HFFc6 (cell line): Measurements from ENCODE around the gene SPIB. TPM values are rescaled to one million over a fixed set of nuclear protein-coding genes. Genes with fewer than 3 reads are reported as not detected.

Experiments
- DNase-seq: peaks from one replicate; pipeline ENCODE4 v3.0.0-alpha.2; 2018
- H3K27ac Mint-ChIP-seq: 2 replicates; pipeline ENCODE4 v1.8.0; 2020; ENCODE audit warnings: mild to moderate bottlenecking, mixed read lengths
- H3K27me3 Mint-ChIP-seq: 2 replicates; pipeline ENCODE4 v1.8.0; 2021; ENCODE audit warnings: mild to moderate bottlenecking, moderate library complexity, mixed read lengths; ENCODE audit not compliant: insufficient read depth
- H3K36me3 Mint-ChIP-seq: 2 replicates; pipeline ENCODE4 v1.8.0; 2021; ENCODE audit warnings: low read depth, mixed read lengths
- H3K4me1 Mint-ChIP-seq: 2 replicates; pipeline ENCODE4 v1.8.0; 2020; ENCODE audit warnings: low read depth, mixed read lengths
- H3K4me3 Mint-ChIP-seq: 2 replicates; pipeline ENCODE4 v1.8.0; 2020; ENCODE audit warnings: mild to moderate bottlenecking, moderate library complexity, mixed read lengths
- H3K9me3 Mint-ChIP-seq: 2 replicates; pipeline ENCODE4 v1.8.0; 2020; ENCODE audit warnings: mild to moderate bottlenecking, mixed read lengths
- CTCF ChIP-seq: fragments of 200-600 bp; sonication (generic); IDR thresholded peaks from 2 replicates; pipeline ENCODE4 v1.5.0; 2021; ENCODE audit warnings: antibody characterized with exemption, mild to moderate bottlenecking
- total RNA-seq, 6 experiments: library from RNA; stranded (reverse); fragmentation: NEBNext Ultra II Directional; extraction: Animal tissue kit (Norgen Biotek cat#: 25700); gene quantifications; 2 replicates in 1 of 6; 3 replicates in 5 of 6; pipeline ENCODE4 v1.2.3, GENCODE V29; 2021

The SPIB gene
- total RNA-seq, 6 experiments from 2014 or later = not detected

- Mint-ChIP-seq H3K27ac (no peak overlapping the region), H3K4me3 (no peak overlapping the region), H3K4me1 (peaks cover 6% of the 10 kb centered on the region), H3K27me3 (peaks cover 6% of the 10 kb centered on the region), H3K9me3 (no peaks in the 10 kb centered on the region), H3K36me3 (peaks cover 8% of the 10 kb centered on the region; the same call in 1 of the 2 replicates)
- DNase-seq = no peak
- no peak for TF ChIP-seq CTCF
These were observed 1.3 kb upstream of the SPIB start for GRCh38 chr19:50417111-50418081.

GRCh38 chr19:50419022-50419579 is 363 bp downstream of the SPIB start:
- Mint-ChIP-seq H3K4me3 (peak overlapping the region; percentile 42; the same call in 1 of the 2 replicates), H3K9me3 (no peaks in the 10 kb centered on the region), H3K27me3 (peaks cover 4% of the 10 kb centered on the region), H3K27ac (no peak overlapping the region), H3K4me1 (peaks cover 6% of the 10 kb centered on the region), H3K36me3 (no peaks in the 10 kb centered on the region)
- no peak for DNase-seq
- no peak for TF ChIP-seq CTCF

- Mint-ChIP-seq H3K9me3 (no peaks in the 10 kb centered on the region), H3K36me3 (no peaks in the 10 kb centered on the region), H3K27ac (no peak overlapping the region), H3K27me3 (peaks cover 4% of the 10 kb centered on the region), H3K4me1 (peaks cover 6% of the 10 kb centered on the region), H3K4me3 (no peak overlapping the region)
- no peak for DNase-seq
- no peak for TF ChIP-seq CTCF
These were observed 870 bp downstream of the SPIB start for GRCh38 chr19:50419580-50420035.

- Mint-ChIP-seq H3K4me1 (peaks cover 6% of the 10 kb centered on the region), H3K9me3 (no peaks in the 10 kb centered on the region), H3K36me3 (no peaks in the 10 kb centered on the region), H3K4me3 (no peak overlapping the region), H3K27me3 (peaks cover 4% of the 10 kb centered on the region), H3K27ac (no peak overlapping the region)
- TF ChIP-seq CTCF = no peak
- DNase-seq = no peak
These were observed 1.4 kb downstream of the SPIB start for GRCh38 chr19:50420127-50420526.

GRCh38 chr19:50420808-50421207 is 2.1 kb downstream of the SPIB start:
- no peak for TF ChIP-seq CTCF
- Mint-ChIP-seq H3K27ac (no peak overlapping the region), H3K36me3 (no peaks in the 10 kb centered on the region), H3K9me3 (no peaks in the 10 kb centered on the region), H3K4me3 (no peak overlapping the region), H3K27me3 (peaks cover 4% of the 10 kb centered on the region), H3K4me1 (peaks cover 6% of the 10 kb centered on the region)
- no peak for DNase-seq
